Ammon's horn (tissue), 1 donor: ENCODE measurements around the gene RNF208.

Experiments
- DNase-seq: peaks from one replicate; pipeline ENCODE4 v3.0.0-alpha.2; 2016; ENCODE audit warnings: low spot score

Gene RNF208

GRCh38 chr9:137175345-137175961, 46.6 kb downstream of the RNF208 start:
- DNase-seq: no peak

DNA sequence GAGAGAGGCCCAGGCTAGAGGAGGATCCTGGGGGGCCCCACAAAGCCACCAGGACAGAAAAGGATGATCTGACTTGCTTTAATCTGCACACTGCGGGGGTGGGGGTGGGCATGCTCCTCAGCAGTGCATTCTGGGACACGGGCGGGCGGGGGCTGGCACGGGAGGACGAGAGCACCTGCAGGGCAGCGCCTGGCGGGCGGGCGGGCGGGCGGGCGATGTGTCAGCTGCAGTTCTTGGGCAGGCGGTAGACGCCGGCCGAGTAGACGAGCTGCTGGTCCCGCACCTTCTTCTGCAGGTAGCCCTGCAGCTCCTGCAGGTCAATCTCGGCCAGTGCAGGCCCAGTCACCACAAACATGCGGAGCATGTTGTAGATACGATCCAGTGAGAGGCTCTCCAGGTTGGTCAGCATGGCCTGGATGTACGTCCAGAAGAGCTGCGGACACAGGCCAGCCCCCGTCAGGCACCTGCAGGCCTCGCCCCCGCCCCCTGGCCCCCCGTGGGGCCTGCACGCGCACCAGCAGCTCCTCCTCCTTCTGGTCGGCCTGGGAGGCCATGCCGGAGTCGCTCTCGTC, 47.2 kb downstream of the RNF208 start:
- no peak for DNase-seq

DNA sequence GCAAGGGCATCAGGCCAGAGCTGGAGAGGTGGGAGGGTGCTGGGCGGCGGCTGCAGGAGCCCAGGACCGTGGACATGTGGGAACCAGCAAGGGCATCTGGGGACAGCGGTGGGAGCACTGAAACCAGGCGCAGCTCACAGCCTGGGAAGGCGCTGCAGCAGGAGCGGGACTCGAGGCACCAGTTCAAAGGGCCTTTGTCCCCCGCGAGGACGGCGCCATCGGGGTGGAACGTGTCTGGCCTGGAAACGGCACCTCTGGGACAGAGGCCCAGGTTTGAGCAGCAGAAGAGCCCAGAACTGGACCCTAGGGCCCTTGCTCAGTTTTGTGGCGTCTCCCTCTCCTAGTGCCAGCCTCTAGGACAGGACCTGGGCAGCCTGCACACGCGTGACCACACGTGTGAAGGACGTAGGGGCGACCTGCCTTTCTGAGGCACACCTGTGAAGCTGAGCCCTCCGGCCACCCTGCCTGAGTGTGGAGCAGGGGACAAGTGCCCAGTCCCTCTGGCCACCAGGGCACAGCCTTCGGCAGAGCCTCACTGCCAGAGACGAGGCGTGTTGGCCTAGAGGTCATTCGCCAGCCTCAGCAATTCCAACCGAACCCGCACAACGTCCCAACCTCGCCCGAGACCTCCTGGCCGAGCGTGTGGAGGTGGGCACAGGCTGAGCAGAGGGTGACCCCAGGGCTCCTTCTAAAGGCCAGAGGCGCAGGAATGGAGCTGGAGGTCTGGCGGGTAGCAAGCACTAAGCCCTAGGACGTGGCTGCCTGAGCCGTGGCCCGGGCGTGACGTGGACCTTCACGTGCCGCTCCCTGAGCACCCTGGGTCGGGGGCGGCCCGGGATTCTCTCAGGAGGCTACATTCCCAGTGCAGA, 48.0 kb downstream of the RNF208 start:
- no peak for DNase-seq

DNA sequence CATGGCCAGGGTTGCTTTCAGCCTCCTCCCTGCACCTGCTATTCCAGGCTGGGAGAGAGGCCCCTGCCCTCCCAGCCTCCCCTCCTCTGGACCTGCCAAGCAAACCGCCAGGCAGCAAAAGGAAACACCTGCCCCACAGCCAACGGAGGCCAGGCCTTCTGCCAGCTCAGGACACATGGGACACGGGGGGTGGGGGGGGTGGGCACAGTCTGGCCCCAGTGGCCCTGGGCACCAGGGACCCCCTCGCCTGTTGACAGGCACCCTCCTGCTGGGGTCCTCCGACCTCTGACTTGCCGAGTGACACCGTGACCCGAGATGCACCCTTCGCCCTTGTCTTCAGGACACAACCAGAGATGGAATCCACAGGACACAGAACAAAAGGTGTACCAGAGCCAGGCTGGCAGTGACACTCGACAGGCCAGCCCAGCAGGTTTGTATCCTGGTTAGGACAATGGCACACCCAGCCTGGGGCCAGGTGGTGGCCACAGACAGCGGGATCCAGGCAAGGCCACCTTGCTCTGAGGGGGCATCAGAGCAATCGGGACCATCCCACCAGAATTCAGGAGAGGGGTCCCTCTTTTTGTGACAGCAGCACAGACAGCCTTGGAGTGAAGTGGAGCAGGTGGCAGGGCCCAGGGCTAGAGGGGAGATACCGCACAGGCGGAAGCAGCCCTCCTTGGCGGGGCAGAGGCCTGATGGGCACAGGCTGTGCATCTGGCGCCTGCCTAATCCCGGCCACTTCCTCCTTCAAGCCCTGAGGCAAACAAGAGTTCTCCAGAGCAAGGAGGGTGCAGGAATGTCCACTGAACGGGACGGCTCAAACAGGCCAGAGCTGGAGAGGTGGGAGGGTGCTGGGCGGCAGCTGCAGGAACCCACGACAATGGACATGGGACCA, 48.9 kb downstream of the RNF208 start:
- DNase-seq: no peak

- DNase-seq: no peak
Observed at GRCh38 chr9:137171149-137171900, 50.7 kb downstream of the RNF208 start.

DNA sequence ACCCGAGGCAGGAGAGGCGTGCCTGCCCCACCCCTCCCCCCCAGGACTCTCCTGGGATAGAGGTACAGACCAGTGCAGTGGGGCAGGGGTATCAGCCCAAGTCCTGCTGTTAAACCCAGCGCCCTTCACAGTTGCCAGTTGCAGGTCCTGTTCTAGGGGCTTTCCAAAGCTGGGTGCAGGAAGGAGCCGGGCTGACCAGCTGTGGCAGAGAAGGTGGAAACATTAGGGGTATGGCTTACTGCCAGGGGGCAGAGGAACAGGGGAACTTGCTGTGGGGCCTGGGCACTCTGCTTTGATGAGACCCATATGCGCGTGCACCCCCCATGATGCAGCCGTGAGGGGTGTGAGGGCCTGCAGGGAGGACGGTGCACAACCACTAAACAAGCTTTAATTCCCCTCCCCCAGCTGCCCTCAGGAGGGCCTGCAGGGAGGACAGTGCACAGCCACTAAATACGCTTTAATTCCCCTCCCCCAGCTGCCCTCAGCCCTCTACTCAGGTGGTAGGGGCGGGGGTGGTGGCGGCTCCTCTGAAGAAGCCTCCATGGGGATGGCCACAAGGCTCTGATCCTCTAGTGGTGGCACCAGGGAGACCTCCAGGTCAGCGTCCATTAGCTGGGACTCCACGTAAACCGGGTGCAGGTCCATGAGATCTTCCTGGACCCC, 51.4 kb downstream of the RNF208 start:
- DNase-seq: no peak
